HG02610 (cell line): ENCODE results near the gene PCID2.
"Not testable (repeated sequence)": the region's sequence is repeated elsewhere in the genome, so short reads cannot be mapped to it uniquely, and the experiment has no call there.

Experiments
- ATAC-seq: cut with Tn5 transposase; IDR thresholded peaks from one replicate; pipeline ENCODE4 v1.9.1; 2021; ENCODE audit warnings: mild to moderate bottlenecking, moderate library complexity; ENCODE audit not compliant: unreplicated experiment

PCID2 gene

GRCh38 chr13:113208421-113209335 is at the start of gene PCID2:
Gene PCID2 (minus strand): TSS chr13:113208669. CDS start chr13:113208634, 35 bp downstream.
- ATAC-seq, result peak; percentile 76

GRCh38 chr13:113257908-113258307 is 49.4 kb upstream of the PCID2 start:
- not testable (repeated sequence) for ATAC-seq

DNA sequence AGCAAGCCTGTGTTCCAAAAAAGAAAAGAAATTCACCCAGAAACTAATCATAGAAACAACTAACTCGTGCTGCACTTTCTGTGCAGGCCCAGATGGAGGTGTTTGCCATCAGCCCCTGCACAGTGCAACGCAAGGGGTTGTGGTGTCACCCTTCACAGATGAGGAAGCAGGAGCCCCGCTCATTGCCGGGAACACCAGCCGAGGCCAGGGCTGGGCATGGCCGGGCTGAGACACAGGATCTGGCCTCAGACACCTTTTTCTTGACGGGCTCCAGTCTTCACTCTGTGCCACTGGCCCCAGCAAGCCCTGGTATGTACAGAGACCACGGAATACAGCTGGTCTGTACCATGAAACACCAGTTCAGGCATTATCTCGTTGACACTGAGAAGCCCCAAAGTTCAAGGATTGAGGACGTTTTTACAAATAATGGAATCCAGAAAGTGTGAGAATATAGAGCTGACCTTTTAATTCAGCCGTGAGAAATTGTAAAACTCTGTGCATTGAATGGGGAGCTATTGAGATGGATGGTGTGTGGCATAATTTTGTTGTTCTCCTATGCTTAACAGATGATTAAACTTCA is 44.1 kb upstream of the PCID2 start:
- no peak for ATAC-seq

DNA sequence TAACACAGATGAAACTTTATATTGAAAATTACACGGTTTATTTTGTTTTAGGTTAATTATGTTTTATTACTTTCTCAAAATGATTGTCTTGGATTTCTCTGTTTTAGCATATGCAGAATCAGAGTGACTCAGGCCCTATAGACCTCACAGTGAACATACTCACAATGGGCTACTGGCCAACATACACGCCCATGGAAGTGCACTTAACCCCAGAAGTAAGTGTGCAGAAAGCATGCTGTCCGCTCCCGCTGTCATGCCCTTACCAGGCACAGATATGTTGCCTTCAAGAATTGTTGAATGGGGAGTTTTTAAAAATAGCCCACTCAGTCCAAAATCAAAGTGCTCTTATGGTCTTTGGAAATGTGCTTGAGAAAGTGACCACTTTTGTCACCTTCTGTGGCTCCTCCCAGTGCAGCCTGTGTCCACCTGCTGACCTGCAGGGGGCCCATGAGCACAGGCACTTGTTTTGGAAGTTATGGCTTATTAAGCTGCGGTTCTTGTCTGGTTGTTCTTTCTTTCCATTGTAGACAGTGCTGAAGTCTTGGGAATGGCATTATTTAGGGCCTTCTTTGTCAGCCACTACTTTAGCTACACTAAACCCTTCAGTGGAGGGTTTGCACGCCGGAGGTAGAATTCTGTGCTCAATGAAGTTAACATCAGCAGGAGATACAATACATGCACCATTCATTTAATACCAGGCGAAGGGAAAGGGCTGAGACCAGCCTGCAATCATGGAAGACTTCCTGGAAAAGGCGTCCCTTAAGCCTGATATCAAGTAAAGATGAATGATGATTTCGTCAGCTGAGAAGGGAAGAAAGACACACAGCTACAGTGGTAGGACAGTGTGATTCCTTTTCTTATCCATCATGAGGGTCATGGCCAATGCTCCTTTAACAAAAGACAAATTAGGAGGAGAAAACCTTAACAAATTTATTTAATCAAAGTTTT is 37.7 kb upstream of the PCID2 start:
- ATAC-seq, result no peak

DNA sequence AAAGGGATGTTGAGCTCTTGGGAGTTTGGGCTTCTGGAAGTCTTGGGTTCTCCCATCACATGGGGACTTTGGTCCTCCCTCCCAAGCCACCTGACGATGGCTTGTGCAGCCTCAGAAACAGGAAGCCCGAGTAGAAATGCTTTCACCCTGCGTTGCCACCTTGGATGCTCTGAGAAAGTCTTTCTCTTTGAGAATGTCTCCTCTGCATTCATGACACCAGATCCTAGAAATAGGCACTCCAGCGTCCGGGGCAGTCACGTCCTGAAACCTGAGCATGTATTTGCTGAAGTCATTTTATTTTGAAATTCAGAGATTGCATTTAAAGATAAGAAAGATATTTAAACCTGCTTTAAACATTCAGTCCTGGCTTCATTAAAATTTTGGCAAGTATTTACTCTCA is 35.4 kb upstream of the PCID2 start:
- ATAC-seq, result no peak

DNA sequence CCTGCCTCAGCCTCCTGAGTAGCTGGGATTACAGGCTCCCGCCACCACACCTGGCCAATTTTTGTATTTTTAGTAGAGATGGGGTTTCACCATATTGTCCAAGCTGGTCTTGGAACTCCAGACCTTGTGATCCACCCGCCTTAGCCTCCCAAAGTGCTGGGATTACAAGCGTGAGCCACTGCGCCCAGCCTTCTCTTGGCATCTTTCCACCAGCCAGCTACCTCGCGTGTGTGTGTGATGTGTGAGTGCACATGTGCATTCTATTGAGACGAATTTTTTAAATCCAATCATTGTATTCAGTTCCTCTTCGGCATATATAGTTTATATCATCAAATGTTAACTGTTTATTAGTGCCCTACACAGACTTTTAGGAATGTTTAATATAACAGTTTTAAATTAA is 33.2 kb upstream of the PCID2 start:
- ATAC-seq, result not testable (repeated sequence)

GRCh38 chr13:113239986-113240385 is 31.5 kb upstream of the PCID2 start:
- no peak for ATAC-seq

GRCh38 chr13:113239357-113239756 is 30.9 kb upstream of the PCID2 start:
- ATAC-seq, result no peak

DNA sequence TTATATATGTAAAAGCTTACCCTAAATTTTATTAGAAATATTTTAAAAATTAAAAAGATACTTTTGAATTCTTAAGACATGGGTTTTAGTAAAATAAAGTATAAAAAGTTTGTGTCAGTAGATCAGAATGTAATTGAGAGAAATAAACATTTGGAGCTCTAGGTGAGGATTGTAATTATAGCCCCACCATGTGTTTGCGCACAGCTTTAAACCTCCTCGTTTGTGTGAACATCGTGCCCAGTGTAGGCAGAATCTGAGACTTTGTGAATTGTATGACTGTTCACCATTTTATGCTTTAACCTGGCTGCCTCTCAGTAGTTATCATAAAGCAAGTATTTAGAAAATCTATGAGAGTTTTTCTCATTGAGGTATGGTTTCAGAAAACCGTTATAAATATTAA is 30.1 kb upstream of the PCID2 start:
- ATAC-seq, result no peak

GRCh38 chr13:113233101-113233500 is 24.6 kb upstream of the PCID2 start:
- no peak for ATAC-seq

- no peak for ATAC-seq
Observed at GRCh38 chr13:113232208-113233003, 23.9 kb upstream of the PCID2 start.

GRCh38 chr13:113231306-113232207 is 23.1 kb upstream of the PCID2 start:
- no peak for ATAC-seq

DNA sequence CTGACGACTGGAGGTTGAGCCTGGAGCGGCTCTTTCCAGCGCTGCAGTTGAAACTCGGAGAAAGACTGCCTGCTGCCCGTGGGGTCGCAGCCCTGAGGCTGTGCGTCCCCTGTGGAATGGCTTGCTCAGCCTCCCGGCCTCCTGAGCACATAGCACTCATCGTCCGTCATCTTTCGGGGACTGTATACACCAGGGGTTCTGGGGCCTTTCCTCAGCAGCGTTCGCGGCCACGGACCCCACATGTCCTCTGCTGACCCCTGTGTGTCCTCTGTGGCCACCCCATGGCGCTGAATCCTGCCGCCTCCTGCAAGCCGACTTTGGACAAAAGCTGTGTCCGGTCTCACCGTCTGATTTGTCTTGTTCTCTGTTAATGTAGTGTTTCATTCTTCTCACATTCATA is 21.3 kb upstream of the PCID2 start:
- ATAC-seq, result no peak

DNA sequence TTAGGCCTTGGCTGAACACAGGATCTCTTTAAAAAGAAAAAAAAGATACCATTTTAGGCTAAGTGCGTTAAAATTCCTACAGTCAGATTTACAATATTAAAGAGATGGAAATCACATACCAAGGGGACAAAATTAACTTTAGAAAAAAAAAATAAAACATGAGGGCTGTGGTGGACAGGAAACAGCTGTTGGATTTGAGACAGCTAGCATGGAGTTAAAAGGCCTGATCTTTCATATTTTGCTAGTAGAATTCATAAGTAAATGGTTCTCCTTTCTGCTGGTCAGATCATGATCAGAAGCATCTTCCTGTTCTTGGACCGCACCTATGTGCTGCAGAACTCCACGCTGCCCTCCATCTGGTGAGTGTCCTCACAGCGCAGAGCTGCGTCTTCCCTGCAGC is 20.7 kb upstream of the PCID2 start:
- no peak for ATAC-seq

- no peak for ATAC-seq
Observed at GRCh38 chr13:113226873-113227450, 18.5 kb upstream of the PCID2 start.

GRCh38 chr13:113225515-113225914 is 17.0 kb upstream of the PCID2 start:
- ATAC-seq, result no peak

DNA sequence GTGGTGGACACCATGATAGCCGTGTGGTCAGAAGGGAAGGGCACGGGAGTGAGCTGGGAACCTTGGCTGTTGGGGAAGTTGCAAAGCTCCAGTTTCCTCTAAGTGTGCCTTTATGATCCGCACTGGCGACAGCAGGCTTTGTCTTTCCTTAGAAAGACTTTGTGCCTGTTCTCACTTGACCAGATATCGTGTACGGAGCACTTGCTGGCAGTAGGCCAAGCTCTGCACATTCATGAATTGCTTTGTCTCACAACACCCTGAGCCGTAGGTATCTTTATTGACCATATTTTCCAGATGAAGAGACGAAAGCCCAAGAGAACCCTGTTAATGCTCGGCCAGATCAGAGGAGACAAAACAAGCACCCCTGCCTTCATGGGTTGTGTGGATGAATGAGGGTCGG is 16.0 kb upstream of the PCID2 start:
- no peak for ATAC-seq

- no peak for ATAC-seq
Observed at GRCh38 chr13:113223070-113223469, 14.6 kb upstream of the PCID2 start.

DNA sequence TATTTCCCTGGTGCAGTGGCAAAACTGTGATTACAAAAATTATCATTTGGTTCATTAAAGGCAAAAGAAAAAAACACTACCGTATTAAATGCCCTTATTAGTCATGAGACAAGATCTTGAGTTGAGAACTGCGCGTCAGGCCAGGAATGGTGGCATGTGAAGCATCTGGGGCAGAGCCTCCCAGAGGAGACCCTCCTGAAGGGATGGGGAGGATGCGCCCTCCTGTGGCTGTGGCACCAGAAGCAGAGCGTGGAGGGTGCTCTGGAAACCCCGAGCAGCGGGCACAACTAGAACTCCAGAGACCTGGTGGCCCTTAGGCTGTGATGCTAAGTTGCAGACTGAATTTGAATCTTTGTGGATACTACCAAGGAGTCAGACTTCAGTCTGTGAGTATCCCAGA is 12.4 kb upstream of the PCID2 start:
- ATAC-seq, result no peak
